ENCODE data around the gene CD14. TPM values are rescaled to one million over a fixed set of nuclear protein-coding genes. Genes with fewer than 3 reads are reported as not detected.

CD14 gene
- total RNA-seq, 1 experiment from 2014 or later: 0.63 TPM

- no peak for DNase-seq (ENCODE audit: low spot score)
- ChIA-PET POLR2A (no interaction called here), CTCF (no interaction called here)
- Mint-ChIP-seq H3K27ac (no peak overlapping the region), H3K4me1 (no peaks in the 10 kb centered on the region), H3K36me3 (peaks cover 21% of the 10 kb centered on the region), H3K4me3 (no peak overlapping the region), H3K9me3 (peaks cover 64% of the 10 kb centered on the region), H3K27me3 (ENCODE audit: low read depth) (peaks cover 29% of the 10 kb centered on the region)
- no peak for TF ChIP-seq ZNF512 (CRISPR knock-in tag; IDR thresholded peaks at IDR 0.05; ENCODE audit: borderline replicate concordance)
- TF ChIP-seq, protein P1, sequence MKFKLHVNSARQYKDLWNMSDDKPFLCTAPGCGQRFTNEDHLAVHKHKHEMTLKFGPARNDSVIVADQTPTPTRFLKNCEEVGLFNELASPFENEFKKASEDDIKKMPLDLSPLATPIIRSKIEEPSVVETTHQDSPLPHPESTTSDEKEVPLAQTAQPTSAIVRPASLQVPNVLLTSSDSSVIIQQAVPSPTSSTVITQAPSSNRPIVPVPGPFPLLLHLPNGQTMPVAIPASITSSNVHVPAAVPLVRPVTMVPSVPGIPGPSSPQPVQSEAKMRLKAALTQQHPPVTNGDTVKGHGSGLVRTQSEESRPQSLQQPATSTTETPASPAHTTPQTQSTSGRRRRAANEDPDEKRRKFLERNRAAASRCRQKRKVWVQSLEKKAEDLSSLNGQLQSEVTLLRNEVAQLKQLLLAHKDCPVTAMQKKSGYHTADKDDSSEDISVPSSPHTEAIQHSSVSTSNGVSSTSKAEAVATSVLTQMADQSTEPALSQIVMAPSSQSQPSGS (CRISPR knock-in tag; IDR thresholded peaks at IDR 0.05; ENCODE audit: borderline replicate concordance, low read depth): no peak
- no peak for TF ChIP-seq PRRX2 (CRISPR knock-in tag; IDR thresholded peaks at IDR 0.05)
- no peak for TF ChIP-seq CDX4 (CRISPR knock-in tag; IDR thresholded peaks at IDR 0.05; ENCODE audit: borderline replicate concordance)
- TF ChIP-seq E2F5 (CRISPR knock-in tag; IDR thresholded peaks at IDR 0.05): no peak
- ATAC-seq: no peak
Observed at GRCh38 chr5:140609126-140609525, 23.8 kb downstream of the CD14 start.

- Mint-ChIP-seq H3K36me3 (peaks cover 21% of the 10 kb centered on the region), H3K4me1 (no peaks in the 10 kb centered on the region), H3K9me3 (peaks cover 64% of the 10 kb centered on the region), H3K27me3 (ENCODE audit: low read depth) (peaks cover 29% of the 10 kb centered on the region), H3K27ac (no peak overlapping the region), H3K4me3 (no peak overlapping the region)
- TF ChIP-seq ZNF232 (CRISPR knock-in tag; IDR thresholded peaks at IDR 0.05): no peak
- TF ChIP-seq ZNF263 (CRISPR knock-in tag; IDR thresholded peaks at IDR 0.05; ENCODE audit: low read depth): no peak
- no peak for TF ChIP-seq ZNF219 (CRISPR knock-in tag; IDR thresholded peaks at IDR 0.05; ENCODE audit: borderline replicate concordance)
- TF ChIP-seq IRF2 (CRISPR knock-in tag; IDR thresholded peaks at IDR 0.05; ENCODE audit: borderline replicate concordance, low read depth): no peak
- no peak for TF ChIP-seq ZBTB21 (CRISPR knock-in tag; IDR thresholded peaks at IDR 0.05; ENCODE audit: borderline replicate concordance)
- CTCF ChIA-PET: no interaction called here
- DNase-seq (ENCODE audit: low spot score) (no peak), ATAC-seq (no peak)
- POLR2A ChIA-PET: no interaction called here
Observed at GRCh38 chr5:140608722-140609121, 24.3 kb downstream of the CD14 start.

DNA sequence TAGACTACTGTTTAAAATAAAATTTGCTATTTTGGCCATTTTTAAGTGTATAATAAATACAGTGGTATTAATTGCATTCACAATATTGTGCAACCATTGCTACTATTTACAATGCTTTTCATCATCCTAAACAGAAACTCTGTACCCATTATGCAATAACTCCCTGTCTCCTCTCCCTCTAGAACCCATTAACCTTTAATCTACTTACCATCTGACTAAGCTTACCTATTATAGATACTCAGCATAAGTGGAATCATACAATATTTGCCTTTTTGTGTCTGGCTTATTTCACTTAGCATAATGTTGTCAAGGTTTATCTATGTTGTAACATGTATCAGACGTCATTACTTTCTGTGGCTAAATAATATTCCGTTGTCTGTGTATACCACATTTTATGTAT lies 25.9 kb downstream of the CD14 start:
- ChIA-PET POLR2A (no interaction called here), CTCF (no interaction called here)
- Mint-ChIP-seq H3K27ac (no peak overlapping the region), H3K4me3 (no peak overlapping the region), H3K4me1 (no peaks in the 10 kb centered on the region), H3K36me3 (peaks cover 17% of the 10 kb centered on the region), H3K27me3 (ENCODE audit: low read depth) (peaks cover 30% of the 10 kb centered on the region), H3K9me3 (peaks cover 56% of the 10 kb centered on the region)
- DNase-seq (ENCODE audit: low spot score) (no peak), ATAC-seq (no peak)
- TF ChIP-seq TEAD1 (CRISPR knock-in tag; IDR thresholded peaks at IDR 0.05) (no peak), GABPB1 (CRISPR knock-in tag; IDR thresholded peaks at IDR 0.05) (peak; percentile 98), NR2C2 (CRISPR knock-in tag; IDR thresholded peaks at IDR 0.05) (no peak), TCF7 (CRISPR knock-in tag; IDR thresholded peaks at IDR 0.05; ENCODE audit: low read depth) (no peak), CREB1 (CRISPR knock-in tag; IDR thresholded peaks at IDR 0.05) (no peak), CBFB (CRISPR knock-in tag; IDR thresholded peaks at IDR 0.05; ENCODE audit: low read depth) (no peak), SP1 (CRISPR knock-in tag; conservative IDR thresholded peaks at IDR 0.05) (no peak), CREM (CRISPR knock-in tag; IDR thresholded peaks at IDR 0.05) (no peak)
- TF ChIP-seq, protein P2, sequence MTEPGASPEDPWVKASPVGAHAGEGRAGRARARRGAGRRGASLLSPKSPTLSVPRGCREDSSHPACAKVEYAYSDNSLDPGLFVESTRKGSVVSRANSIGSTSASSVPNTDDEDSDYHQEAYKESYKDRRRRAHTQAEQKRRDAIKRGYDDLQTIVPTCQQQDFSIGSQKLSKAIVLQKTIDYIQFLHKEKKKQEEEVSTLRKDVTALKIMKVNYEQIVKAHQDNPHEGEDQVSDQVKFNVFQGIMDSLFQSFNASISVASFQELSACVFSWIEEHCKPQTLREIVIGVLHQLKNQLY (CRISPR knock-in tag; IDR thresholded peaks at IDR 0.05): no peak

Data from WTC11 (cell line).